B cell (primary cell): ENCODE measurements around the gene ZC3H18. TPM values are rescaled to one million over a fixed set of nuclear protein-coding genes. Genes with fewer than 3 reads are reported as not detected.

Experiments
- ATAC-seq: fragments of 200-7000 bp; cut with Tn5 transposase; one replicate; pipeline ENCODE4 v1.10.0; 2021; ENCODE audit warnings: low read depth, mild to moderate bottlenecking, moderate number of reproducible peaks, moderate library complexity
- CTCF ChIA-PET: fragments of 350-600 bp; sonication (Branson Sonifier 250); formaldehyde crosslinking; loops from one replicate; lab custom pipeline; 2021; ENCODE audit warnings: antibody characterized with exemption, inconsistent platforms; lab: Charles Lee
- POLR2A ChIA-PET: fragments of 350-600 bp; sonication (Branson Sonifier 250); formaldehyde crosslinking; loops from one replicate; lab custom pipeline; 2021; ENCODE audit warnings: antibody characterized with exemption; lab: Charles Lee
- DNase-seq: peaks from one replicate; pipeline ENCODE4 v3.0.0; 2013
- H2AFZ ChIP-seq: 2 replicates; pipeline ENCODE4 v1.6.1; 2012; ENCODE audit warnings: mild to moderate bottlenecking, low read depth, low read length; ENCODE audit not compliant: insufficient read depth, poor library complexity, severe bottlenecking
- H3K27ac ChIP-seq, 2 donors: 1 replicate in 1 of 2; 2 replicates in 1 of 2; pipeline ENCODE4 v1.5.1; 2012 to 2013; ENCODE audit warnings: low read length in 2 of 2, mild to moderate bottlenecking in 2 of 2, moderate library complexity in 1 of 2
- H3K27me3 ChIP-seq, 4 experiments: fragments of 200-600 bp in 1 of 4; sonication (generic) in 1 of 4; replicated peaks in 1 of 4; 1 replicate in 2 of 4; 2 replicates in 2 of 4; pipeline versions ENCODE4 v1.6.1 to v1.7.0; 2013 to 2016; ENCODE audit warnings: low read length in 3 of 4, mild to moderate bottlenecking in 2 of 4, mixed read lengths in 1 of 4, moderate library complexity in 1 of 4; ENCODE audit not compliant: insufficient read depth in 4 of 4, control insufficient read depth in 3 of 4; ENCODE audit errors: control extremely low read depth in 1 of 4
- H3K36me3 ChIP-seq, 2 experiments: replicated peaks in 1 of 2; 1 replicate in 1 of 2; 2 replicates in 1 of 2; pipeline versions ENCODE4 v1.6.1 to v1.7.1; 2013; ENCODE audit warnings: low read length in 1 of 2; ENCODE audit not compliant: insufficient read depth in 2 of 2, control insufficient read depth in 1 of 2; ENCODE audit errors: control extremely low read depth in 1 of 2, extremely low read depth in 1 of 2
- H3K4me1 ChIP-seq, 2 donors: fragments of 200-600 bp in 1 of 2; sonication (generic) in 1 of 2; 1 replicate in 1 of 2; 2 replicates in 1 of 2; pipeline versions ENCODE4 v1.5.1 to v1.6.1; 2013 to 2017; ENCODE audit warnings: low read length in 2 of 2; ENCODE audit not compliant: control insufficient read depth in 2 of 2, insufficient read depth in 2 of 2
- H3K4me2 ChIP-seq: replicated peaks from 2 replicates; pipeline ENCODE3; 2012; ENCODE audit warnings: mild to moderate bottlenecking, low read depth, low read length; ENCODE audit not compliant: poor library complexity, severe bottlenecking
- H3K4me3 ChIP-seq, 5 experiments: fragments of 200-600 bp in 1 of 5; sonication (generic) in 1 of 5; 1 replicate in 3 of 5; 2 replicates in 2 of 5; pipeline versions ENCODE4 v1.5.1 to v1.7.0; 2011 to 2016; ENCODE audit warnings: low read length in 4 of 5, mild to moderate bottlenecking in 4 of 5, low read depth in 2 of 5, control low read depth in 1 of 5, moderate library complexity in 1 of 5; ENCODE audit not compliant: insufficient read depth in 1 of 5; ENCODE audit errors: control extremely low read depth in 1 of 5, extremely low read depth in 1 of 5
- H3K79me2 ChIP-seq: fragments of 200-600 bp; sonication (generic); one replicate; pipeline ENCODE4 v1.6.0; 2016; ENCODE audit warnings: low read length; ENCODE audit not compliant: control insufficient read depth, insufficient read depth
- H3K9ac ChIP-seq: fragments of 200-600 bp; sonication (generic); 2 replicates; pipeline ENCODE4 v1.6.1; 2017; ENCODE audit warnings: mild to moderate bottlenecking, low read length, moderate library complexity
- H3K9me3 ChIP-seq, 3 donors: one replicate each; pipeline versions ENCODE4 v1.6.1 to v1.7.1; 2013; ENCODE audit warnings: low read length in 2 of 3; ENCODE audit not compliant: control insufficient read depth in 2 of 3, insufficient read depth in 1 of 3; ENCODE audit errors: control extremely low read depth in 1 of 3
- H4K20me1 ChIP-seq: 2 replicates; pipeline ENCODE4 v1.6.0; 2012; ENCODE audit warnings: mild to moderate bottlenecking, low read length; ENCODE audit not compliant: insufficient read depth, control insufficient read depth, poor library complexity, severe bottlenecking
- H3K27ac Mint-ChIP-seq: one replicate; pipeline ENCODE4 v1.8.0; 2021; ENCODE audit warnings: mixed read lengths
- H3K27me3 Mint-ChIP-seq: one replicate; pipeline ENCODE4 v1.8.0; 2021; ENCODE audit warnings: mixed read lengths
- H3K4me1 Mint-ChIP-seq: one replicate; pipeline ENCODE4 v1.8.0; 2021; ENCODE audit warnings: mixed read lengths
- H3K4me3 Mint-ChIP-seq: one replicate; pipeline ENCODE4 v1.8.0; 2021; ENCODE audit warnings: mixed read lengths
- H3K9me3 Mint-ChIP-seq: one replicate; pipeline ENCODE4 v1.8.0; 2022; ENCODE audit warnings: mixed read lengths; ENCODE audit not compliant: insufficient read depth
- EZH2 ChIP-seq: IDR thresholded peaks from 2 replicates; pipeline ENCODE4 v1.6.1; 2012; ENCODE audit warnings: borderline replicate concordance, low read depth, mild to moderate bottlenecking, moderate library complexity, low read length; ENCODE audit not compliant: insufficient read depth, poor library complexity, severe bottlenecking
- WGBS: methylation state at CpG from one replicate; pipeline ENCODE4 v1.1.5; 2013; ENCODE audit warnings: missing lambda C conversion rate; ENCODE audit not compliant: insufficient coverage; 5-methylcytosine and 5-hydroxymethylcytosine counted together
- intact Hi-C: fragments of 100-400 bp; cut with micrococcal nuclease; formaldehyde crosslinking; loops from one replicate; pipeline ENCODE4 v1.10.0; 2022
- polyA plus RNA-seq: library from polyadenylated mRNA; depleted of rRNA; stranded (reverse); fragments of >200 nt; gene quantifications from 2 replicates; pipeline ENCODE4 v1.2.3, GENCODE V29; 2012
- total RNA-seq, 2 donors: library from RNA; stranded (reverse); fragments of 120-200 nt in 1 of 2; gene quantifications; 1 replicate in 1 of 2; 2 replicates in 1 of 2; pipeline versions ENCODE4 v1.2.3 to v1.2.4, GENCODE V29; 2013 to 2022
- TF ChIP-seq, protein P1 (sequence below): fragments of 200-600 bp; IDR thresholded peaks from one replicate; pipeline ENCODE4 v1.8.0; 2022; ENCODE audit warnings: antibody characterized with exemption, mild to moderate bottlenecking

ZC3H18 gene
- total and polyA plus RNA-seq, 2 donors (not counting 1 experiment from before 2014, with no cell fraction given), result 40.4 to 74.2 TPM

DNA sequence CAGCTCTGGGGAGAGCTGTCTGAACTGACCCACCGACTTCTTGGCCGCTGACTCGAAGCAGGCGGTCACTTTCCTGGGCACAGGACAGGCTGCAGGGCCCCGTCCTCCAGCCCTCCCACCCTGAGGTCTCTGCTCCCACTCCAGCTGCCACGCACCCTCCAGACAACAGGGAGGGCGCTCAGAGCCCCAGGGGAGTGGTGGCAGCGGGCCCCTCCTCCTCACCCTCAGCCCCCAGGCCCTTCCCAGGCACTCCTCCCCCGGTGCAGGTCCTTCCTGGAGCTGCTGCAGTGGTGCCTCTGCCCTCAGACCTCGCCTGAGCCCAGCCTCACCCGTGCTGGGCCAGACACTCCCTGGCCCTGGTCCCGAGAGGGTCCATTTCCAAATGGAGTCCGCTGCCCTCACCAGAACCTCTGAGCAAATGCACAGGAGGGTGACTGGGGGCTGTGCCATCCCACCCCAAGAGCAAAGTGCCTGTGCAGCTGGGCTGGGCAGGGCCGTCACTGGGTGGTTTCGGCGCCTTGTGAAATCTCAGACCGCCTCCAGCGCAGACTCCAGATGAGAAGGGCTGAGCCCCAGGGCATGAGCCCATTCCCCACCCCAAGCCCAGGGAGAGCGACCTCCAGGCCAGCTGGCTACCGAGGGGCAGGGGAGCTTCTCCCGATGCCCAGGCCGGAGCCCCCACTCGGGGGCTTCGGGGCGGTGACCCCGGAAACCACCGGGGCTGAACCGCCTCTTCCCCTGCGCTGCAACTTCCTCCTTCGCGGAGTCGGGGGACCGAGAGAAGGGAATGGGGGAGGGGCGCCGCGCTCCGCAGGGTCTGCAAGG is 79.9 kb downstream of the ZC3H18 start:
- peaks cover 46 to 72% of the 10 kb centered on the region in 2 donors for H3K4me1 ChIP-seq
- DNase-seq (peak; percentile 85), ATAC-seq (peak; percentile 15)
- peak overlapping the region; percentile 96 for H3K4me3 Mint-ChIP-seq
- no peaks in the 10 kb centered on the region for H3K27me3 Mint-ChIP-seq
- peaks cover 63% of the 10 kb centered on the region for H3K79me2 ChIP-seq
- no peaks in the 10 kb centered on the region for H3K9me3 ChIP-seq
- H3K4me1 Mint-ChIP-seq, result peaks cover 46% of the 10 kb centered on the region
- H3K36me3 ChIP-seq, result peaks cover 0 to 49% of the 10 kb centered on the region in 2 experiments
- H3K4me3 ChIP-seq, result peak overlapping the region; percentile 73 to 98 (median 92)
- H3K9ac ChIP-seq, result peak overlapping the region; percentile 92
- no peaks in the 10 kb centered on the region for H3K9me3 Mint-ChIP-seq
- ChIA-PET CTCF (interaction anchor here (1.2 to 3.2 kb wide), 7 partner anchors 13 to 165 kb away, joined by 3 to 9 read pairs (median 4); no protein-coding TSS in a partner anchor), POLR2A (interaction anchor here (1.0 to 3.4 kb wide), 9 partner anchors 11 to 55 kb away, joined by 3 to 32 read pairs (median 4); partner anchors contain the start of genes IL17C and MVD)
- peak overlapping the region; percentile 23 for H2AFZ ChIP-seq
- peak overlapping the region; percentile 98 for H3K27ac Mint-ChIP-seq
- TF ChIP-seq, protein P1, sequence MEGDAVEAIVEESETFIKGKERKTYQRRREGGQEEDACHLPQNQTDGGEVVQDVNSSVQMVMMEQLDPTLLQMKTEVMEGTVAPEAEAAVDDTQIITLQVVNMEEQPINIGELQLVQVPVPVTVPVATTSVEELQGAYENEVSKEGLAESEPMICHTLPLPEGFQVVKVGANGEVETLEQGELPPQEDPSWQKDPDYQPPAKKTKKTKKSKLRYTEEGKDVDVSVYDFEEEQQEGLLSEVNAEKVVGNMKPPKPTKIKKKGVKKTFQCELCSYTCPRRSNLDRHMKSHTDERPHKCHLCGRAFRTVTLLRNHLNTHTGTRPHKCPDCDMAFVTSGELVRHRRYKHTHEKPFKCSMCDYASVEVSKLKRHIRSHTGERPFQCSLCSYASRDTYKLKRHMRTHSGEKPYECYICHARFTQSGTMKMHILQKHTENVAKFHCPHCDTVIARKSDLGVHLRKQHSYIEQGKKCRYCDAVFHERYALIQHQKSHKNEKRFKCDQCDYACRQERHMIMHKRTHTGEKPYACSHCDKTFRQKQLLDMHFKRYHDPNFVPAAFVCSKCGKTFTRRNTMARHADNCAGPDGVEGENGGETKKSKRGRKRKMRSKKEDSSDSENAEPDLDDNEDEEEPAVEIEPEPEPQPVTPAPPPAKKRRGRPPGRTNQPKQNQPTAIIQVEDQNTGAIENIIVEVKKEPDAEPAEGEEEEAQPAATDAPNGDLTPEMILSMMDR, result no peak
- TF ChIP-seq EZH2, result no peak
- H3K27me3 ChIP-seq, result no peaks in the 10 kb centered on the region
- peaks cover 62% of the 10 kb centered on the region for H4K20me1 ChIP-seq
- H3K27ac ChIP-seq, result peak overlapping the region; percentile 98 to 99
- H3K4me2 ChIP-seq, result peak overlapping the region; percentile 99
- WGBS, result 4% methylated on average over 35 of the region's 37 CpGs
- intact Hi-C loops, result no loop called here
